Dermis microvascular lymphatic vessel endothelial cell (primary cell): ENCODE results near the gene SRP14. TPM values are rescaled to one million over a fixed set of nuclear protein-coding genes. Genes with fewer than 3 reads are reported as not detected.
A peak's percentile ranks its signal among the peaks of the same experiment; 100 is the strongest.
"Not testable (repeated sequence)": the region's sequence is repeated elsewhere in the genome, so short reads cannot be mapped to it uniquely, and the experiment has no call there.

Experiments
- DNase-seq, 2 donors: peaks; one replicate each; pipeline versions ENCODE4 v3.0.0 to v3.0.0-alpha.2; 2010; ENCODE audit warnings: low read depth in 2 of 2
- total RNA-seq: library from RNA; depleted of rRNA; stranded (reverse); fragments of >200 nt; gene quantifications from 2 replicates; pipeline ENCODE4 v1.2.1, GENCODE V29; 2014

The SRP14 gene
- total RNA-seq, 1 donor from 2014 or later = 130 TPM

- DNase-seq = no peak
Measured at GRCh38 chr15:40031300-40031699, 7.7 kb downstream of the SRP14 start.

GRCh38 chr15:40029979-40030893 lies 8.7 kb downstream of the SRP14 start:
- DNase-seq = peak in 1 of 2 donors; percentile 41

GRCh38 chr15:40028853-40029252 lies 10.1 kb downstream of the SRP14 start:
- DNase-seq = peak; percentile 66 to 94

GRCh38 chr15:40028193-40028592 lies 10.8 kb downstream of the SRP14 start:
- no peak for DNase-seq

- no peak for DNase-seq
Measured at GRCh38 chr15:40016224-40016865, 22.6 kb downstream of the SRP14 start.

GRCh38 chr15:40014390-40014789 lies 24.6 kb downstream of the SRP14 start:
- no peak for DNase-seq

- DNase-seq = not testable (repeated sequence)
Measured at GRCh38 chr15:40013372-40013771, 25.6 kb downstream of the SRP14 start.

GRCh38 chr15:40011303-40011702 lies 27.7 kb downstream of the SRP14 start:
- DNase-seq = no peak

GRCh38 chr15:40010686-40011085 lies 28.3 kb downstream of the SRP14 start:
- DNase-seq = no peak

- no peak for DNase-seq
Measured at GRCh38 chr15:40008061-40008765, 30.8 kb downstream of the SRP14 start.

- no peak for DNase-seq
Measured at GRCh38 chr15:40006646-40007045, 32.3 kb downstream of the SRP14 start.

GRCh38 chr15:40006003-40006402 lies 33.0 kb downstream of the SRP14 start:
- no peak for DNase-seq

- DNase-seq = no peak
Measured at GRCh38 chr15:40003116-40003916, 35.7 kb downstream of the SRP14 start.

- DNase-seq = no peak
Measured at GRCh38 chr15:40002295-40002694, 36.7 kb downstream of the SRP14 start.

GRCh38 chr15:39999538-40000200 lies 39.3 kb downstream of the SRP14 start:
- no peak for DNase-seq

GRCh38 chr15:39998511-39999077 lies 40.4 kb downstream of the SRP14 start:
- DNase-seq = no peak

- no peak for DNase-seq
Measured at GRCh38 chr15:39997639-39998038, 41.3 kb downstream of the SRP14 start.

GRCh38 chr15:39997031-39997430 lies 42.0 kb downstream of the SRP14 start:
- no peak for DNase-seq

- DNase-seq = not testable (repeated sequence)
Measured at GRCh38 chr15:39996228-39996627, 42.8 kb downstream of the SRP14 start.

GRCh38 chr15:39992953-39993352 lies 46.0 kb downstream of the SRP14 start:
- DNase-seq = not testable (repeated sequence)
